ENCODE results near the gene PLD4. TPM values are rescaled to one million over a fixed set of nuclear protein-coding genes. Genes with fewer than 3 reads are reported as not detected.

PLD4 gene
- total RNA-seq, 1 experiment from 2014 or later, result not detected

DNA sequence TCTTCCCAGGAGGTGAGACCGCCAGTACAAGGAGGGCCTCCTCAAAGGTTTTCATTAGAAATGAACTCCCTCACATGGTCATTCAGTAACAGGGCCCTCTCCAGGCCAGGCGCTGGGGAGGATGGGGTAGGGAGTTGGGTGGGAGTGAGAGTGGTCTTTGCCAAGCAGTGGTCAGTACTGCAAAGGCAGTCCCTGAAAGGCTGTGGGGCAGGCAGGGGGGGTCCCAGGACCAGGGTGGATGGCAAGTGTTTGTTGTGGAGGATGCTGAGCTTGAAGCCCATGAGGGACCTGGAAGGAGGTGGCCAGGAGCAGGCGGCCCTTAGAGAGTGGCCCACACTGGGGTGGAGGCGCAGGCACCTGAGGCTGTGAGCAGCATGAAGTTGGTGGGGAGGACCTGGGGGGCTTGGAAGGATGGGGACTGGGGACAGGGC is 33.5 kb upstream of the PLD4 start:
- POLR2A ChIA-PET (ENCODE audit: unreplicated experiment), result no interaction called here
- no TSS peak for BruUV-seq (replicated peaks)

DNA sequence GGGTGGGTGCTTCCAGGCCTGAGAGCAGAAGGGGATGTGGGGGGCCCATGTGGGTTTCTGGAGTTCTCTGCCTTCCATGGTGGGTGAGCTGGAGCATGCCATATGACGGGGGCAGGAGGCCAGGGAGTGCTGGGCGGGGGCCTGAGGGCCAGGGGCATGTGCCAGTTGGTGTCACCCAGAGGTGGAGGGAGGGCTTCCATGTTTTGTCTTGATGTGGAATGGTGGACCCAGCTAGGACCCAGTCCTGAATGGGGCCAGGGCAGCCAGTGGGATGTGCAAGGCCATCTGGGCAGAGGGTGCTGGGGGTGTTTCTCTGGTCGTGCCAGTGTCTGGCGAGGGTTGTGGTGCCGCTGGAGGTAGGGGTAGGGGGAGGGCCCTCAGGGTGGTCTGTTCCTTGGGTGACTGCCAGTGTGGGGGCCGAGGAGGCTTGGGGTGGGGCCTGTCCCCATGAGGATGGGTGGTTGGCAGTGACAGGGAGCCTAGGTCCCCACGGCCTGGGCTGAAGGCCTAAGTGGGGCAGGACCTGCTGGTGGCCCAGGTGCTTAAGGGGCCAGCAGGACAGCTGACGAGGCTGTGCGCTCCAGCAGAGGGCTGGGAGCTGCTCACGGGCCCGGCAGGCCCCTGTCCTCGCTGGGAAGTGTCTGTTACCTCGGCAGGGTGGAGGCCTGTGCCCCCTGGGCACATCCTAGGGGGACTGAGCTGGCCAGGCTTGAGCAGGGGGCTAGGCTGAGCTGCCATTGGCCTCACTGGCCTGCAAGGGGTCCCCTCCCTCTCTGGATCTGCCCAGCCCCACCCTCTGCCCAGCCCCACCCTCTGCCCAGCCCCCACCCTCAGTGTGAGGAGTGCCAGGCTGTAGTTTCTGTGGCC is 32.8 kb upstream of the PLD4 start:
- no TSS peak for BruUV-seq (replicated peaks)
- H3K27ac ChIP-seq, result no peak overlapping the region
- H3K4me1 ChIP-seq (replicated peaks; ENCODE audit: insufficient read depth), result no peaks in the 10 kb centered on the region
- no peaks in the 10 kb centered on the region for H3K27me3 ChIP-seq (ENCODE audit: insufficient read depth, low read depth)
- no peak overlapping the region for H2AFZ ChIP-seq
- H3K79me2 ChIP-seq (ENCODE audit: low read depth), result no peaks in the 10 kb centered on the region
- H3F3A ChIP-seq (ENCODE audit: insufficient read depth, low read depth), result 0 out of 2 replicates have a peak, but pooled peaks cover 3% of the 10 kb centered on the region
- no peaks in the 10 kb centered on the region for H3K9me2 ChIP-seq (ENCODE audit: insufficient read depth)
- CTCF ChIA-PET, result no interaction called here
- no peak for TF ChIP-seq EZH2 (IDR thresholded peaks at IDR 0.05; ENCODE audit: low read depth)
- TF ChIP-seq, protein P1, sequence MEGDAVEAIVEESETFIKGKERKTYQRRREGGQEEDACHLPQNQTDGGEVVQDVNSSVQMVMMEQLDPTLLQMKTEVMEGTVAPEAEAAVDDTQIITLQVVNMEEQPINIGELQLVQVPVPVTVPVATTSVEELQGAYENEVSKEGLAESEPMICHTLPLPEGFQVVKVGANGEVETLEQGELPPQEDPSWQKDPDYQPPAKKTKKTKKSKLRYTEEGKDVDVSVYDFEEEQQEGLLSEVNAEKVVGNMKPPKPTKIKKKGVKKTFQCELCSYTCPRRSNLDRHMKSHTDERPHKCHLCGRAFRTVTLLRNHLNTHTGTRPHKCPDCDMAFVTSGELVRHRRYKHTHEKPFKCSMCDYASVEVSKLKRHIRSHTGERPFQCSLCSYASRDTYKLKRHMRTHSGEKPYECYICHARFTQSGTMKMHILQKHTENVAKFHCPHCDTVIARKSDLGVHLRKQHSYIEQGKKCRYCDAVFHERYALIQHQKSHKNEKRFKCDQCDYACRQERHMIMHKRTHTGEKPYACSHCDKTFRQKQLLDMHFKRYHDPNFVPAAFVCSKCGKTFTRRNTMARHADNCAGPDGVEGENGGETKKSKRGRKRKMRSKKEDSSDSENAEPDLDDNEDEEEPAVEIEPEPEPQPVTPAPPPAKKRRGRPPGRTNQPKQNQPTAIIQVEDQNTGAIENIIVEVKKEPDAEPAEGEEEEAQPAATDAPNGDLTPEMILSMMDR (conservative IDR thresholded peaks at IDR 0.05), result no peak
- H3K4me3 ChIP-seq, result no peak overlapping the region
- H3K9me3 ChIP-seq (ENCODE audit: insufficient read depth, low read depth), result no peaks in the 10 kb centered on the region
- no peaks in the 10 kb centered on the region for H3K36me3 ChIP-seq (ENCODE audit: low read depth)
- no peak for DNase-seq
- POLR2A ChIA-PET (ENCODE audit: unreplicated experiment), result no interaction called here
- intact Hi-C loops (cut with micrococcal nuclease; ENCODE audit: unreplicated experiment), result no loop called here
- H4K20me1 ChIP-seq (ENCODE audit: insufficient read depth), result peaks cover 2% of the 10 kb centered on the region; the same call in 1 of the 2 replicates
- no peak overlapping the region for H3K4me2 ChIP-seq

More for the DNA sequence above, 33.5 kb upstream of the PLD4 start:
- H3K27ac ChIP-seq, result no peak overlapping the region
- no peak overlapping the region for H3K4me3 ChIP-seq
- H3K9me3 ChIP-seq (ENCODE audit: insufficient read depth, low read depth), result no peaks in the 10 kb centered on the region
- peaks cover 2% of the 10 kb centered on the region; the same call in 1 of the 2 replicates for H4K20me1 ChIP-seq (ENCODE audit: insufficient read depth)
- no peak overlapping the region for H2AFZ ChIP-seq
- no peaks in the 10 kb centered on the region for H3K27me3 ChIP-seq (ENCODE audit: insufficient read depth, low read depth)
- H3F3A ChIP-seq (ENCODE audit: insufficient read depth, low read depth), result no peaks in the 10 kb centered on the region
- H3K79me2 ChIP-seq (ENCODE audit: low read depth), result no peaks in the 10 kb centered on the region
- no peak for DNase-seq
- intact Hi-C loops (cut with micrococcal nuclease; ENCODE audit: unreplicated experiment), result no loop called here
- H3K36me3 ChIP-seq (ENCODE audit: low read depth), result no peaks in the 10 kb centered on the region
- no peak overlapping the region for H3K4me2 ChIP-seq
- no peaks in the 10 kb centered on the region for H3K4me1 ChIP-seq (replicated peaks; ENCODE audit: insufficient read depth)
- H3K9me2 ChIP-seq (ENCODE audit: insufficient read depth), result no peaks in the 10 kb centered on the region
- CTCF ChIA-PET, result no interaction called here
- TF ChIP-seq EZH2 (IDR thresholded peaks at IDR 0.05; ENCODE audit: low read depth), result no peak
- TF ChIP-seq, protein P1 (conservative IDR thresholded peaks at IDR 0.05), result no peak

DNA sequence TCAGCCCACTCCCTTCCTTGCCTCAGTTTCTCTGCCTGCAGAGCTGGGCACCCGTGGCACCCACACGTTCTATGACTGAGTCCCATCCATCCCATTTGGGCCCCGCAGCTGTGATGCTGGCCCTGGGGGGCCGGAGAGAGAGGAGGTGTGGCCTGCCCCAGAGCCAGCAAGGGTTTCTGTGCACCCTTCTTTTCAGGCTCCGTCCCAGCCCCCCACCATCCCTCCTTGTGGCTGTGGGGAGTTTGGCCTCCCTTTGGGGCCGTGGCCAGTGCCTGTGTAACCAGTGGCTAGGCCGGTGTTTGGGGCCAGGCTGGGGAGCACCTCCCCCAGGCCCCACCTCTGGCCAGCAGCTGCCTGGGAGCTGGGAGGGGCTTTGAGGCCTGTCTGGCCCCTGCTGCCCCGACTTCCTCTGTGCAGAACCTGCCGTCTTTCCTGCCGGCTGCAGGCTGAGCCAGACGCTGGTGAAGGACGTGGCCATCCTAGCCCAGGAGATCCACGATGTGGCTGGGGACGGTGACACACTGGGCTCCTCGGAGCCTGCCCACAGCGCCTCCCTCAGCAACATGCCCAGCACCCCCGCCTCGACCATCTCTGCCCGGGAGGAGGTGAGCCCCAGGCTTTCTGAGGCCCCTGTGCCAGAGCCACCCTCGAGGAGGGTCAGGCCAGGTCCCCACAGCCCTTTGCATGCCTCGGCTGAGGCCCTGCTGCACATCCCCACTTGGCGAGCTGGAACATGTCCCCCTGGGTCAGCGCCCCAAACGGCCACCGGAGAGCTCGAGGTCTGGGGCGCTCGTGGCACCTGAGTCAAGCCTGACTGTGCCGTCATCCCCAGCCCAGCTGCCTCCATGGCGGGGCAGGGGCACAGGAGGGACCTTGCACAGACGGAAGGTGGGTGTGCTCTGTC is 31.9 kb upstream of the PLD4 start:
- H3K4me1 ChIP-seq (replicated peaks; ENCODE audit: insufficient read depth), result no peaks in the 10 kb centered on the region
- no peaks in the 10 kb centered on the region for H3K9me3 ChIP-seq (ENCODE audit: insufficient read depth, low read depth)
- H4K20me1 ChIP-seq (ENCODE audit: insufficient read depth), result peaks cover 2% of the 10 kb centered on the region; the same call in 1 of the 2 replicates
- H3K79me2 ChIP-seq (ENCODE audit: low read depth), result no peaks in the 10 kb centered on the region
- CTCF ChIA-PET, result no interaction called here
- H3K4me2 ChIP-seq, result no peak overlapping the region
- no peak overlapping the region for H3K27ac ChIP-seq
- intact Hi-C loops (cut with micrococcal nuclease; ENCODE audit: unreplicated experiment), result no loop called here
- no peaks in the 10 kb centered on the region for H3K9me2 ChIP-seq (ENCODE audit: insufficient read depth)
- no peaks in the 10 kb centered on the region for H3K27me3 ChIP-seq (ENCODE audit: insufficient read depth, low read depth)
- POLR2A ChIA-PET (ENCODE audit: unreplicated experiment), result no interaction called here
- TF ChIP-seq, protein P1 (conservative IDR thresholded peaks at IDR 0.05), result no peak
- no peak for TF ChIP-seq EZH2 (IDR thresholded peaks at IDR 0.05; ENCODE audit: low read depth)
- 0 out of 2 replicates have a peak, but pooled peaks cover 3% of the 10 kb centered on the region for H3F3A ChIP-seq (ENCODE audit: insufficient read depth, low read depth)
- no peak overlapping the region for H3K4me3 ChIP-seq
- BruUV-seq (replicated peaks), result no TSS peak
- DNase-seq, result no peak
- no peak overlapping the region for H2AFZ ChIP-seq
- no peaks in the 10 kb centered on the region for H3K36me3 ChIP-seq (ENCODE audit: low read depth)

All from PC-9 (cell line).